COR-L47 (cell line): Measurements from ENCODE around the gene OSGIN1.
A peak's percentile ranks its signal among the peaks of the same experiment; 100 is the strongest.

Experiments
- DNase-seq: peaks from one replicate; lab custom pipeline; 2025; lab: John Stamatoyannopoulos, UW

OSGIN1 gene

GRCh38 chr16:83971165-83972130 is 18.4 kb downstream of the OSGIN1 start:
- no peak for DNase-seq

- no peak for DNase-seq
Measured at GRCh38 chr16:83972256-83973008, 19.4 kb downstream of the OSGIN1 start.

DNA sequence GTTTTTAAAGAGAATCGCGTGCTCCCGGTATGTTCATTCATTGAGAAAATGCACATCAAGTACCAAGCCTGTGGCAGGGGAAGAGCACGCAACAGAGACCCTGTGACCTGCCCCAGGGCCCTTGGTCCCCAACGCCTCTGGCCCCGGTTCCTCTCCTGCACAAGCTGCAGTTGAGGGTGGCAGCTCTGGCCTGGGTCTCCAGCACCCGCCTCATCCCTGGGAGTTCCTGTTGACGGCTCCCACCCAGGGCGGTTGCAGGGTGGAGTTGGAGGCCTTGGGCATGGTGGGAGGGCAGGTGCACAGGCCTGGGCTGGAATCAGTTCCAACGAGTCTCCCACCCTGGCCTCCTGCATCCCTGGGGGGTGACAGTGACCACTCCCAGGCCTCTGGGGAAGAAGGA is 20.0 kb downstream of the OSGIN1 start:
- DNase-seq = no peak

GRCh38 chr16:83973581-83974385 is 20.7 kb downstream of the OSGIN1 start:
- DNase-seq = no peak

- DNase-seq = no peak
Measured at GRCh38 chr16:83974475-83974874, 21.4 kb downstream of the OSGIN1 start.

- DNase-seq = no peak
Measured at GRCh38 chr16:83975590-83976260, 22.7 kb downstream of the OSGIN1 start.

DNA sequence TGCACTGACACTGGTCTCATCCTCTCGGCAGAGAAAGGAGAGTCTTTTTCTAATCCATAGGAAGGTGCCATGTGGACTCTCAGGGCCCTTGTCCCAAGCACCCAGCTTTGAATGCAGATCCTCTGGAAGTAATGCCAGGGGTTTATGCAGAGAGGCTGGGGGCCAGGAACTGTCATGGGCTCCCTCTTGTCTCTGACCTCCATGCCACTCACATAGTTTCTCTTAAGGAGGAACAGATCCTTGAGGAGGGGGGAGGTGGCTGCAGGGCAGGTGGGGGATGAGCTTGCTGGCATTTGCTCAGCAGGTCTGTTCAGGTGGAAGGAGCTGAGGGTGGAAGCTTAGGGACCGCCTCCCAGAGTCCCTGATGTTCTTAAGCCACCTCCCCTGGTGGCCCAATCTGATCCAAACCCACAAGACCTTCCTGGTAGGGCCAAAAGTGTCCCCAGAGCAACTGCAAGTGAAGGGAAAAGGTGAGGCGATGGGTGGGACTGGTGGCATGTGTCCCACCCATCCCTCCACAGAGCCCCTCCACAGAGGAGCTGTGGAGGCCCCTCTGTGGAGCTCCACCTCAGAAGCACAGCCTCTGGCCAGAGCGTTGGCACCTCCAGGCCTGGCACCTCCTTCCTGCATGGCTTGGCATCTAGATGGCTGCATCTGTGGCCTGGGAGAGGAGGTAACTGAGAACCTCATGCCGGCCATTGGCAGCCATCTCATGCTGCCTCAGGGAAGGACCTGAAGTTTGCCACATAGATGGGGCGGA is 24.2 kb downstream of the OSGIN1 start:
- DNase-seq = no peak

DNA sequence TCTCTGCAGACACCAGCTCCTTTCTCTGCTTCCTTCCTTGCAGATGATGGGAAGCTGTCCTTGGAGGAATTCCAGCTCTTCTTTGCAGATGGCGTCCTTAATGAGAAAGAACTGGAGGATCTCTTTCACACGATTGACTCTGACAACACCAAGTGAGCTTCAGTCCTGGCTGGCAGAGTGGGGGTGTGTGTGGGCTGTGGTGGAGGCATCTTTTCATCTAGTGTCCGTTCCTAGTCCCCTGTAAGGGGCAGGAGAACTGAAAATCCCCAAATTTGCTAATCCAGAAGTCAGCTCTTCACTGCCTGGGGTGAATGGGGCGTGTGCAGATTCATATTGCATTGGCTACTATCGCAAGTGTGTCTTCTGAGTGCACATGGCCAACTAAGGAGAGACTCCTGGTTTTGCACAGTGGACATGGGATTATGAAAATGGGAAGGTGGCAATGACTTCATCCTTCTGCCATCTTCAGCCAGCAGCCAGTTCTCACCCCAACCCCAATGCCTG is 25.4 kb downstream of the OSGIN1 start:
- DNase-seq = no peak

DNA sequence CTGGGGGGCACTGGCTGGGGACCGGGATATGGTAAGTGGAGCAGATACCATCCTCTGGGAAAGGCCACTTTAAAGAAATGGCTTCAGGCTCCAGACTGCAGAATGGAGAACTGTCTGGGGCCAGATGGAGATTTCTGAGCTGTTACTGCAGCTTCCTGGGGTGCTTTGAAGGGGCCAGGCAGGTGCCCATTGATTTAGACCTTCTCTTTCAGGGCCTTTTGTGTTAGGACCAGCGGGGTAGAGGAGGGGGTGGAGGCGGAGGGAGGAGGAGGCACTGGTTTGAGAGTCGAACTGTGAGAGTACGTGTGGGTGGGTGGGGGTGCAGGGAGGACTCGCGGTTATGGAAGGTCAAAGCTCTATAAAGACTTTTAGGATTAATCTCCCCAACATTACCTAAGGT is 26.4 kb downstream of the OSGIN1 start:
- DNase-seq = no peak

DNA sequence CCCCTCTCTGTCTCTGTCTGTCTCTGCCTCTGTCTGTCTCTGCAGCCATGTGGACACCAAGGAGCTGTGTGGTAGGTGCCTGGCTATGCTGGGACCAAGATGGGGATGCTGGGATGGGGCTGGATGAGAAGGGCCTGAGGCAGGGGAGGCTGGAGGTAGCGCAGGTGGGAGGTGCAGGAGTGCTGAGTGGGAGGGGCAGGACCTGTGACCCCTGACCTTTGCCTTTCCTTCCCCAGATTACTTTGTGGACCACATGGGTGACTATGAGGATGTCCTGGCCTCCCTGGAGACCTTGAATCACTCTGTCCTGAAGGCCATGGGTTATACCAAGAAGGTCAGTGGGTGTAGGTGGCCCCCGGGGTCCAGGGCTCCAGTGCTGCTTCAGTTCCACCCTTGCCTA is 27.8 kb downstream of the OSGIN1 start:
- no peak for DNase-seq

GRCh38 chr16:83981799-83982198 is 28.8 kb downstream of the OSGIN1 start:
- DNase-seq = no peak

- no peak for DNase-seq
Measured at GRCh38 chr16:83983491-83983890, 30.5 kb downstream of the OSGIN1 start.

DNA sequence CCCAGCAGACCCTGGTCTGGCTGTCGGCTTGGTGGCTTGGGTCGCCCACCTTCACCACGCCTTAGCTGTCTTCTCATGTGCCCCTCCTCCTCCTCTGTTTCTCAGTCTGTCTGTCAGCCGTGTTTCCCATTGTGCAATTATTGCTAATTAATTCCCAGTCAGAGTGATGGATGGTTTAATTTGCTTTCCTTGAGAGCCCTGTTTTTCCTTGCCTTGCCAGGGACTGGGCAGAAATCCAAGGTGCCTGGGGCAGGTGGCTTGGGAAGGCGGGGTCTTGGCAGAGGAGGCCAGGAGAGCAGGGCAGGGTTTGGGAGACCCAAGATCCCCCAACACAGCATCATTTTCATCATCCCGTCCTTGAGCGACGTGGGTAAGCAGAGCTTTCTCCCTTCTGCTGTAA is 36.3 kb downstream of the OSGIN1 start:
- DNase-seq = peak; percentile 87

DNA sequence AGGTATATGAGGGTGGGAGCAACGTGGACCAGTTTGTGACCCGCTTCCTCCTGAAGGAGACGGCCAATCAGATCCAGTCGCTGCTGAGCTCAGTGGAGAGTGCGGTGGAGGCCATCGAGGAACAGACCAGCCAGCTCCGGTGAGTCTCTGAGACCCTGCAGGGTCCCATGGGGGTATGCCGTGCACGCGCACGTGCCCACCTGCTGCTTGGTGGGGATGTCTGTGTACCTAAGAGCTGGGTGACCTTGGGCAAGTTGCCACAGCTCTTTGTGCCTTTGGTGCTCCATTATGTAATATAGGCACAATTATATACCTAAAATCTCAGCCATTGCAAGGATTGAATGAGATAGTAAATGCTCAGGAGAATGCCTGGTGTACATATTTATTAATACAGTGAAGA is 37.5 kb downstream of the OSGIN1 start:
- DNase-seq = no peak

- DNase-seq = peak; percentile 19
Measured at GRCh38 chr16:83992624-83993023, 39.6 kb downstream of the OSGIN1 start.

DNA sequence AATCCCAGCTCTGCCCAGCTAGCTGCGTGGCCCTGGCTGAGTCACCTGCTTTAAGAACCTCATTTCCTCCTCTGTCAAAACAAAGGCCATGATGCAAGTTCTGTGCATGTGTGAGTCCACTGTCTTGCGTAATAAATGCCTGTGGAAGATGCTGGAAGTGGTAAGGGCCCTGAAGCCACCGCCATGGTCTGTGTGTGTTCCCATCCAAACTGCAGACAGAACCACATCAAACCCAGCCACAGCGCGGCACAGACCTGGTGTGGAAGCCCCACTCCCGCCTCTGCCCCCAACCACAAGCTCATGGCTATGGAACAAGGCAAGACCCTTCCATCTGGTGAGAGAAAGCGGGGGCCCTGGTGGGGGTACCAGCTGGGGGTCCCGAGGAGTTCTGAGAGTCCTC is 41.0 kb downstream of the OSGIN1 start:
- no peak for DNase-seq

DNA sequence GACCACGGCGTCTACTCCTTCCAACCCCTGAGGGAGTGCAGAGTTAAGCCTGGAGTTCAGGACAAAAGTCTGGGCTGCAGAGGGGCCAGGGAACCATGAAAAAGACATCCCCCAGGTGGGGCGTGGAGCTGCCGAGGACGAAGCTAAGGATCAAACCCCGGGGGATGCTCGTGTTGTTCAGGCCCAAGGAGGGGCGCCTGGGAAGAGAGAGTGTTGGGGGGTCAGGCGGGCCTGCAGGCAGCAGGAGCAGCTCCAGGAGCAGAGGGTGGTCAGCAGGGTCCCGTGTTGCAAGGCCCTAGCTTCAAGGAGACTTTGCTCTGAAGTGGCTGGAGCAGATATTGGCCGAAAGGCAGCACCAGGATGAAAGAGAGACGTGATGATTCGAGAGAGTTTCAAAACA is 41.7 kb downstream of the OSGIN1 start:
- DNase-seq = no peak

GRCh38 chr16:83995754-83996153 is 42.7 kb downstream of the OSGIN1 start:
- DNase-seq = peak; percentile 98

DNA sequence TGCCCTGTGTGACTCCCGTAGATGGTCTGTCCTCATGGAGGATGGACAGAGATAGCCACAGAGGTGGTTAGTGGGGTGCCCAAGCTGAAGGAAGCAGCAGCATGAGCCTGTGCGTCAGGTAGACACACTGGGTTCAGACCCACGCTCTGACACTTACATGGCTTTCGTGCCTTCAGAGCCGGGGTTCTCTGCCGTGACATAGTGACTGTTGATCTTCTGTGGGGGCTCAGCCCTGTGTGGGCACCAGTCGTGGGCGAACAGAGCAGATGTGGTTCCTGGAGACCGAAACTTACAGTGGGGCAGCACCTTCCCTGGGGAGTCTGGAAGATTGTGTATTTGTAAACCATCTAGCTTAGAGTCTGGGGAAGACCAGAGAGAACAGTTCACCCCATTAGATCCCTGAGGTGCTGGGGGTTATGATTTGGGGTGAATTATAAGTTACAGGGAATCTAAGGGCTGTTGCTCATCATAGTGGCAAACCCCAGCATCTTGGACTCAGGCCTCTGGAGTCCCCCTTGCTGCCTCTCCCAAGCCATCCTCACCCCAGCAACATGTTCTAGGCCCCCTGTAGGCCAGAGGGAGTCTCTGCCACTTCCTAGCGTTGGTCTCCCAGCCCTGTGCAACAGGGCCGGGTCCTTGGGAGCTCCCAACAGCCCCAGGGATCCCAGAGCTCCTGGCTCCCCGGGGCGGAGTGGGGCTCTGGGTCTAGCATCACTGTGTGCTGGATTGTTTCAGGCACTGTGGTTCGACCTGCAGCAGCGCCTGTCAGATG is 43.6 kb downstream of the OSGIN1 start:
- DNase-seq = no peak

GRCh38 chr16:83998091-83998490 is 45.1 kb downstream of the OSGIN1 start:
- no peak for DNase-seq
